Tibial nerve (tissue), 4 donors: ENCODE measurements around the gene PALB2. TPM values are rescaled to one million over a fixed set of nuclear protein-coding genes. Genes with fewer than 3 reads are reported as not detected.
A peak's percentile ranks its signal among the peaks of the same experiment; 100 is the strongest.

ENCODE experiments used
- DNase-seq, 2 donors: peaks; one replicate each; pipeline ENCODE4 v3.0.0-alpha.2; 2019; ENCODE audit warnings: low spot score in 2 of 2
- H3K27ac ChIP-seq, 4 donors: fragments of 200-600 bp; sonication (generic) in 3 of 4; one replicate each; pipeline ENCODE4 v1.5.1; 2017 to 2019; ENCODE audit warnings: mild to moderate bottlenecking in 1 of 4
- H3K27me3 ChIP-seq, 2 donors: fragments of 200-600 bp; sonication (generic) in 1 of 2; one replicate each; pipeline versions ENCODE4 v1.5.1 to v1.6.0; 2017 to 2019
- H3K36me3 ChIP-seq, 3 donors: fragments of 200-600 bp; sonication (generic); one replicate each; pipeline ENCODE4 v1.5.1; 2018 to 2019
- H3K4me1 ChIP-seq, 4 donors: fragments of 200-600 bp; sonication (generic) in 3 of 4; one replicate each; pipeline ENCODE4 v1.5.1; 2017 to 2019
- H3K4me3 ChIP-seq, 4 donors: fragments of 200-600 bp; sonication (generic) in 3 of 4; one replicate each; pipeline ENCODE4 v1.5.1; 2017 to 2019; ENCODE audit warnings: mild to moderate bottlenecking in 1 of 4, moderate library complexity in 1 of 4
- H3K9me3 ChIP-seq, 4 donors: fragments of 200-600 bp; sonication (generic) in 3 of 4; one replicate each; pipeline ENCODE4 v1.5.1; 2017 to 2019
- CTCF ChIP-seq, 5 experiments: fragments of 200-600 bp in 3 of 5; fragments of 450-650 bp in 2 of 5; sonication (generic) in 3 of 5; IDR thresholded peaks; one replicate each; pipeline ENCODE4 v1.5.1; 2016 to 2019; ENCODE audit warnings: antibody characterized with exemption in 5 of 5, mild to moderate bottlenecking in 3 of 5, moderate library complexity in 2 of 5
- EP300 ChIP-seq, 2 donors: sonication (generic); formaldehyde crosslinking; IDR thresholded peaks; one replicate each; pipeline ENCODE4 v1.6.1; 2017; ENCODE audit warnings: antibody characterized with exemption in 2 of 2, mild to moderate bottlenecking in 1 of 2
- POLR2A ChIP-seq, 2 donors: fragments of 450-650 bp; IDR thresholded peaks; one replicate each; pipeline ENCODE4 v1.6.1; 2017; ENCODE audit warnings: antibody characterized with exemption in 2 of 2, mild to moderate bottlenecking in 2 of 2, moderate library complexity in 2 of 2
- WGBS, 2 donors: methylation state at CpG; one replicate each; pipeline ENCODE4 v1.1.5; 2018; 5-methylcytosine and 5-hydroxymethylcytosine counted together
- total RNA-seq, 4 donors: library from RNA; depleted of rRNA; stranded (reverse); fragments of >200 nt; gene quantifications; one replicate each; pipeline ENCODE4 v1.1.0, GENCODE V29; 2016

PALB2 gene
- total RNA-seq, 4 donors from 2014 or later, result 9.6 to 19.0 (median 10.7) TPM

DNA sequence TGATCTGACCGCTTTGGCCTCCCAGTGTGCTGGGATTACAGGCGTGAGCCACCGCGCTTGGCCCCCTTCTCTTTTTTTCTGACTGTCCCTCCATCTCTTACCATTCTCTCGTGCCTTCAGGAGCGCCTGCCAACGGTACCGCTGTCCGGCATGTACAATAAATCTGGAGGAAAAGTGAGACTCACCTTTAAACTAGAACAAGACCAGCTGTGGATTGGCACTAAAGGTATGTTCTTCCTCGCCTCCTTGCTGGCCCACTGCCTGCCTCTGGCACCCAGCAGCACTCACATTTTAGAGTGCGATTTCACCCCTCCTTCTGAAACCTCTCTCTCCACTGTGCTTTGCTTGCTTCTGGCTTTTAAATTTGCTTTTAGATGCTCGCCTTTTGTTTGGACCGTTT lies 78.6 kb downstream of the PALB2 start:
- TF ChIP-seq POLR2A (IDR thresholded peaks at IDR 0.05) (no peak), EP300 (IDR thresholded peaks at IDR 0.05) (no peak), CTCF (IDR thresholded peaks at IDR 0.05) (no peak)
- no peak for DNase-seq
- H3K4me1 ChIP-seq, result peaks cover 0 to 38% (median 19%) of the 10 kb centered on the region in 4 donors
- no peaks in the 10 kb centered on the region for H3K9me3 ChIP-seq
- 91 to 94% methylated on average over 13 of the region's 13 CpGs for WGBS, 2 donors
- H3K27ac ChIP-seq, result no peak overlapping the region
- H3K4me3 ChIP-seq, result no peak overlapping the region
- no peaks in the 10 kb centered on the region for H3K27me3 ChIP-seq
- peaks cover 0 to 83% (median 44%) of the 10 kb centered on the region in 3 donors for H3K36me3 ChIP-seq

GRCh38 chr16:23561586-23561985 lies 79.5 kb downstream of the PALB2 start:
- Histone ChIP-seq H3K36me3 (peaks cover 0 to 74% (median 35%) of the 10 kb centered on the region in 3 donors), H3K4me3 (no peak overlapping the region), H3K27ac (no peak overlapping the region), H3K27me3 (no peaks in the 10 kb centered on the region), H3K4me1 (peaks cover 0 to 42% (median 20%) of the 10 kb centered on the region in 4 donors), H3K9me3 (no peaks in the 10 kb centered on the region)
- TF ChIP-seq POLR2A (IDR thresholded peaks at IDR 0.05), result no peak
- TF ChIP-seq EP300 (IDR thresholded peaks at IDR 0.05), result no peak
- no peak for TF ChIP-seq CTCF (IDR thresholded peaks at IDR 0.05)
- DNase-seq, result no peak
- WGBS, 2 donors, result 80 to 81% methylated on average over 5 of the region's 5 CpGs

DNA sequence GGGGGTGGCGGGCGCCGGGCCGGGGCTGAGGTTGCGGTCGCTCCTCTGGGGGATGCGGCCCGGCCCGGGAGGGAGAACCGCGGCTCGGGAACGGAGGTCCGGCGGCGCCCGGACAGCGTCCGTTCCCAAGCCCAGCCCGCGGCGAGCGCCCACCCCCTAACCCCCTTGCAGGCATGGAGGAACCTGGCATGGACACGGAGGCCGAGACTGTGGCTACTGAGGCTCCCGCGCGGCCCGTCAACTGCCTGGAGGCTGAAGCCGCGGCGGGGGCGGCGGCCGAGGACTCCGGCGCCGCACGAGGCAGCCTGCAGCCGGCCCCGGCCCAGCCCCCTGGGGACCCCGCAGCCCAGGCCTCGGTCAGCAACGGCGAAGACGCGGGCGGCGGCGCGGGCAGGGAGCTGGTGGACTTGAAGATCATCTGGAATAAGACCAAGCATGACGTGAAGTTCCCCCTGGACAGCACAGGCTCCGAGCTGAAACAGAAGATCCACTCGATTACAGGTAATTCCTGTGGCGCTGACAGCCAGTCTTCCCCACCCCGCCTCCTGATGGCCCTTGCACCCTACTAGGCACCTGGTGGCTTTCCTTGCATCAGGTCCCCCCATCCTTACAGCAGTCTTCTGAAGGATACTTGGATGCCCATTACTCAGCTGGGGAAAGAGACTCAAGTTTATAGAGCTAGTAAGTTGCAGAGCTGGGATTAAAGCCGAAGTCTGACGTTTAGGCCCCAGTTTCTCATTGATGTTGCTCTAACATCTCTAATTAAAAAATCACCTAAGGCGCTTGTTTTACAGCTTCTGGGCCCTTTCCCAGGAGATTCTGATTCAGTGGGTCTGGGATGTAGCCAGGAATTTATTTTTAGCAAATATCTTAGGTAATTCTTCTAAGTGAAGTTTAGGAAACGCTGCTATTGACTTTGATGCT lies 83.1 kb downstream of the PALB2 start:
- Histone ChIP-seq H3K4me3 (peak overlapping the region; percentile 73 to 97 (median 86)), H3K36me3 (peaks cover 0 to 40% (median 17%) of the 10 kb centered on the region in 3 donors), H3K4me1 (peaks cover 0 to 46% (median 22%) of the 10 kb centered on the region in 4 donors), H3K9me3 (no peaks in the 10 kb centered on the region), H3K27me3 (no peaks in the 10 kb centered on the region), H3K27ac (peak overlapping the region; percentile 83 to 92 (median 92))
- DNase-seq, result peak; percentile 13 to 23
- WGBS, 2 donors, result 3 to 4% methylated on average over 25 to 36 of the region's 60 CpGs
- TF ChIP-seq POLR2A (IDR thresholded peaks at IDR 0.05) (no peak), EP300 (IDR thresholded peaks at IDR 0.05) (no peak), CTCF (IDR thresholded peaks at IDR 0.05) (no peak)

DNA sequence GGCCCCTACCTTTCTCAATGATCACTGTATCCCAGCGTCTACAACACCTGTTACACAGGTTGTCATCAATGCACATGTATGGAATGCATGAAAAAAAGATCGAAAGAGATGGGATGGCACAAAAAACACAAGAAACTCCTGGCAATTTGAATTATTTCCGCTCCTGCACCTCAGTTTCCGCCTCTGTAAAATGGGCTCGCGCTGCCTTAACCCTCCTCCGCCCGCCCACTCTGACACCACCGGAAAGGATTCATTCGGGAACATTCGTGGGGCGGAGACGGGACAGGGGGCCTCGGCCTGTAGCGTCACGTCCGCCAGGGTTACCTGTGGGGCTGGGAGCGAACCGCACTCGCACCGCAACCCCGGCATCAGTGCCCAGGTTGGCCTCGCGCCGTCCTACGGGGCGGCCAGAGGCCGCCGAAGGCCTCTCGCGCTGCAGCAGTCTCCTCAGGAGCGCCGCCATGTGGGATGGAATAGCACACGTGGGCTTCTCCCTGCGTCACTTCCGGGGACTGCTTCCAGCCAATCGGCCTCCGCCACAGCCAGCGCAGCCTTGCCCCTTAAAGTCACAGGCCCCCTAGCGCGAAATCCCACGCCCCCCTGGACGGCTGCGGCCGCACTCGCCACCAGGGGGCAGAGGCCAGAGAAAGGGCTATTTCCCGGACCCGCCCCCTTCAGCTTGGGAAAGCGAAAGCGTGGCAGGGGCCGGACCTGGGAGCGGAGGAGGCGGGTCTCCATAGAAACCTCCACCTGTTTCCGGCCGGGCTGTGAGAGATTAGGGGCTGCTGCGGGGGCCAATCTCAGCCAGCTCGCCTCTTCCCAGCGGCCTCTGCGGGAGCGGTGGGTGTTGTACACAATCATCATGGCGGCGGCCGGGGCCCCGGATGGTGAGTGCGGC lies 84.0 kb downstream of the PALB2 start, which contains the start of the genes EARS2 and UBFD1:
EARS2 (minus strand) TSS at position 470 of the 898 bp plus-strand sequence; CDS start at position 463, 7 bp downstream.
UBFD1 (plus strand) TSS at position 847 of the 898 bp plus-strand sequence; CDS start at position 863, 16 bp downstream.
- 3% methylated on average over 37 to 62 of the region's 65 CpGs for WGBS, 2 donors
- Histone ChIP-seq H3K27me3 (no peaks in the 10 kb centered on the region), H3K9me3 (no peaks in the 10 kb centered on the region), H3K27ac (peak within 1 kb of the TSS; percentile 83 to 92 (median 92)), H3K36me3 (peaks cover 0 to 40% (median 10%) of the 10 kb centered on the region in 3 donors), H3K4me1 (peaks cover 0 to 46% (median 22%) of the 10 kb centered on the region in 4 donors), H3K4me3 (peak within 1 kb of the TSS; percentile 73 to 97 (median 86))
- peak; percentile 96 to 97 for DNase-seq
- TF ChIP-seq POLR2A (IDR thresholded peaks at IDR 0.05) (peak in 1 of 2 donors; percentile 37), EP300 (IDR thresholded peaks at IDR 0.05) (peak; percentile 79 to 86), CTCF (IDR thresholded peaks at IDR 0.05) (peak; percentile 89 to 98 (median 95))
